GM12872 (cell line): Measurements from ENCODE around the gene ZRANB2.

Experiments
- TF ChIP-seq, protein P1 (sequence below): IDR thresholded peaks from 3 replicates; pipeline ENCODE4 v1.5.1; 2011; ENCODE audit warnings: low read depth, mild to moderate bottlenecking, low read length, moderate library complexity; ENCODE audit not compliant: insufficient read depth

The ZRANB2 gene

DNA sequence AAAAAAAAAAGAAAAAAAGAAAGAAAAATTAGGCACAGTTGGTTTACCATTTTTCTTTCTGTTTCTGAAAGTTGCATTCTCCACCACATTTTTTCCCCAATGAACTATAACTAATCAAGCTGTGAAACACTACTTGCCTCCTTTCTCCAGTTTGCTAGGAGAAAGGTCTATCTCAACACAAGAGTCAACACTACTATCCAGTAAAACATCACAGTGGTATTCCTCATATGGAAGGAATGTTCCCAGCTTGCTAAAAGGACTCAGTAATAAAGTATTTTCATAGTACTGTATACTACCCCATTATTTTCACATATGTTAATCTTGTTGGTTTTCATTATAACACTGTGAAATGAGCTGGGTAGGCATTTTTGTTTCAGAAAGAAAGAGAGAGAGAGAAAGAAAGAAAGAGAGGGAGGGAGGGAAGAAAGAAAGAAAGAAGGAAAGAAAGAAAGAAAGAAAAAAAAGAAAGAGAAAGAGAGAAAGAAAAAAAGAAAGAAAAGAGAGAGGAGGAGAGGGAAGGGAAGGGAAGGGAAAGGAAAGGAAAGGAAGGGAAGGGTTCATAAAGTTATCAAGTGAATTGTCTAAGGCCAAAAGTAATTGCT lies 41.1 kb downstream of the ZRANB2 start:
- TF ChIP-seq, protein P1, sequence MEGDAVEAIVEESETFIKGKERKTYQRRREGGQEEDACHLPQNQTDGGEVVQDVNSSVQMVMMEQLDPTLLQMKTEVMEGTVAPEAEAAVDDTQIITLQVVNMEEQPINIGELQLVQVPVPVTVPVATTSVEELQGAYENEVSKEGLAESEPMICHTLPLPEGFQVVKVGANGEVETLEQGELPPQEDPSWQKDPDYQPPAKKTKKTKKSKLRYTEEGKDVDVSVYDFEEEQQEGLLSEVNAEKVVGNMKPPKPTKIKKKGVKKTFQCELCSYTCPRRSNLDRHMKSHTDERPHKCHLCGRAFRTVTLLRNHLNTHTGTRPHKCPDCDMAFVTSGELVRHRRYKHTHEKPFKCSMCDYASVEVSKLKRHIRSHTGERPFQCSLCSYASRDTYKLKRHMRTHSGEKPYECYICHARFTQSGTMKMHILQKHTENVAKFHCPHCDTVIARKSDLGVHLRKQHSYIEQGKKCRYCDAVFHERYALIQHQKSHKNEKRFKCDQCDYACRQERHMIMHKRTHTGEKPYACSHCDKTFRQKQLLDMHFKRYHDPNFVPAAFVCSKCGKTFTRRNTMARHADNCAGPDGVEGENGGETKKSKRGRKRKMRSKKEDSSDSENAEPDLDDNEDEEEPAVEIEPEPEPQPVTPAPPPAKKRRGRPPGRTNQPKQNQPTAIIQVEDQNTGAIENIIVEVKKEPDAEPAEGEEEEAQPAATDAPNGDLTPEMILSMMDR, result no peak

DNA sequence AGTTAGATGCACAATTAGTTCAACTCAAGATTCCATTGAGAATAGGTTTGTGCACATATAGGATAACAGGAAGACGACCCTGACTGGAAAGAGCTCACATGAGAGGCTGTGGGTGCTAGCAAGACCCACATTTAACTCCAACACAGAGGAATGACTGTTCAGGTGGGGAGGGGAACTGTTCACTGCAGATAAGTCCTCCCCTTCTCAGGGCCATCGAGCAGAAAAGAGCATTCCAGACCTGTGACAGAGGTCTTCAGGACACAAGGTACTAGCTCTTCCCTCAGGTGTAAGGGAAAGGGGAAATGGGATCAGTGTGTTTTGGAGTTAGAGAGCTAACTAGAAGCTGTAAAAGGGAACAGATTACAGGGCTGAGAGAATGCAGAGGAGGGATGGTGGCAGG lies 41.9 kb downstream of the ZRANB2 start:
- TF ChIP-seq, protein P1, result no peak

DNA sequence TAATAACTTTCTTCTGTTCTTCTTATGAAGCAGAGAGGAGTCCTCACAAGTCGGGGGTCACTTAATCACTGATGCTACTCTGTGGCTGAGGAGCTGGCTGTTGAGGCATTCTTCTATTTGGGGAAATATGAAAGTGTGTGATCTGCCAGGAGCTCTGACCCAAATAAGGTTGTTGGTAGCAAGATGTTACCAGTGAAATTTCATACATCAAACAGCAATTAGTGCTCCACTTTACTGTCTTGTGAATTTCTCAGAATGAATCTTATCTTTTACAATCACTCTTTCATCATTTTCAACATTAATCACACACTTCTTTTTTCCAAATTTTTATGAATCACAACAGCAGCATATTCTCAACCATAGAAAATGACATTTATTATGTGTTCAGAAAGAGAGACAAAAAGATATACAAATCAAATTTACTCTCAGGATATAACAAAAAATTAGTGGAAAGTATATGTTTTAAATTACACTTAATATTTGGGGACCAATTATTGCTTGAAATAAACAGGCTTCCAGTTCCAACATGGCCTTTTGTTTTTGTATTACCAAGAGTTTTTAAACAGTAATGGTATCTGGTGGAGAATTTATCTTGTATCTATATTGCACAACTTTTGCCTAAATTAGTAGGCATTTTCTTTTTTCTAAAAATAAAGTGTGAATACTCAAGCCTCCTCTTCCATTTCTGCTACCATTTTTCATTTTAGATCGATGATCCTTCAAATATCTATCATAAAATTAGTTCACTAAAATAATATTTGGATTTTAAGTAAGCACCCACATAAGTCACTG lies 42.8 kb downstream of the ZRANB2 start:
- TF ChIP-seq, protein P1, result no peak

DNA sequence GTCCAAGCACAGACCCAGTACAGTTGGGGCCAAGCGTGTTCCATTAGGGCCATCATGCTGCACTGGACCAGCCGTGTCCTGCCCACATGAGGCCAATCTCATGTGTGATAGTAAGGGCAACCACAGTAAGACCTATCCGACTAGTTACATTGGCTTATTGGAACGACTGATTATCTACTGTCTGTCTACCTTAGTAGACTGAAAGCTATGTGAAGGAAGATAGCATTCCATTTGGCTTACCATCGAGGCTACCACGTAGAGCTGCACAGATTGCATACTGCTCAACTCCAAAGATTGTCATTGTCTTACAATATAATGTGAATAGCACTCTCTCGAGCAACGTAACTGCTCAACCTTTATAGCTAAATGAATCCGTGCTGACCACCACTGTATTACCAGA lies 43.8 kb downstream of the ZRANB2 start:
- TF ChIP-seq, protein P1, result no peak

DNA sequence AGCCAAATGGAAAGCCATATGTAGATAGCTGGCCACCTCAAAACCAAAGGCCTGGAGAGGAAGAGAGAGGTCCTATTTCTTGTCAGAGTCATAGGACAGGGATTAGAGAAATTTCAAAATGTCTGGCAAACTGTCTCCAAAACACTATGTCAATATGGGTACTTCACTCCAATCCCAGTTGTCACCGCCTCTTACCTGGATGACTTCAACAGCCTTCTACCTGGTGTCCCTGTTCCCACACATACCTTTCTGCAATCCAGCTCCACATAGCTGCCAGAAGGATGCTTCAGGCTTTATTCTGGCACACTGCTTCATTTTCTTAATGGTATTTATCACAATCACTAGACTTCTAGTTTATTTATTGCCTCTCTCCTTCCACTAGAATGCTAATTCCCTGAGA lies 47.7 kb downstream of the ZRANB2 start:
- TF ChIP-seq, protein P1, result no peak

DNA sequence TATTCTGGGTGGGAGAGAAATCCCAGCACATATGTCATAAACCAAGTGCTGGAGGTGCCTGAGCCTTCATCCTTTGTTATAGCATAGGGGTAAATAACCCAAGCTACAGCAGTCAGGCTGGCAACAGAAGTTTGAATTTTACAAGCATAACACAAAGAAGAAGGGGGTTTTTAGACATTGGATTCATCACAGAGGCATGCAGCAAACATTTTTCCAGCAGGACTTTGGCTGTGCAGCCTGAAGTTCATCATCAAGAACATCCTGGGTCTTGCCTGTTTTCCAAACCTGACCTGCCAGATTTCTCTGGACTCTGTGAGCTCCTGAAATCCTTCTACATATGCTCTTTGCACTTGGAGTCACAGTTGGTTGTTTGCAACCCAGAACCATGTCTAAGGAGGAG lies 49.4 kb downstream of the ZRANB2 start:
- TF ChIP-seq, protein P1, result no peak

DNA sequence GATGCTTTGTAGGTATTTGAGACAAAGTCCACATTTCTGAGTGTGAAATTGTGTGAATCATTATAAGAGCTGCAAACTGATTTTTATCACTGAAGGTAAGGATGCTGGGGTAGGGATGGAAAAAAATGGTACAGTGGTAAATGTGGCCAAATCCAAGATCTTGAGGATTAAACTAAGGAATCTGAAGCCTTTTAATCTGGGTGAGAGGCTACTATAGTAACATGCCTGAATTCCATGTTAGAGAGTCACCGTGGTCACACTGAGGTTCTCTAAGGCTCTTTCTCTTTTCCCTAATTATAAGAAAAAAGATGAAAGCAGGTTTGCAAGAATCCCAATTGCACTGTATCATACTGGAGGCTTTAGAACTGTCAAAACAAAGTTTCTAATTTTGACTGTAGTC lies 50.8 kb downstream of the ZRANB2 start:
- TF ChIP-seq, protein P1, result no peak
